ENCODE results near the gene NDC80.
"Not testable (repeated sequence)": the region's sequence is repeated elsewhere in the genome, so short reads cannot be mapped to it uniquely, and the experiment has no call there.

NDC80 gene

DNA sequence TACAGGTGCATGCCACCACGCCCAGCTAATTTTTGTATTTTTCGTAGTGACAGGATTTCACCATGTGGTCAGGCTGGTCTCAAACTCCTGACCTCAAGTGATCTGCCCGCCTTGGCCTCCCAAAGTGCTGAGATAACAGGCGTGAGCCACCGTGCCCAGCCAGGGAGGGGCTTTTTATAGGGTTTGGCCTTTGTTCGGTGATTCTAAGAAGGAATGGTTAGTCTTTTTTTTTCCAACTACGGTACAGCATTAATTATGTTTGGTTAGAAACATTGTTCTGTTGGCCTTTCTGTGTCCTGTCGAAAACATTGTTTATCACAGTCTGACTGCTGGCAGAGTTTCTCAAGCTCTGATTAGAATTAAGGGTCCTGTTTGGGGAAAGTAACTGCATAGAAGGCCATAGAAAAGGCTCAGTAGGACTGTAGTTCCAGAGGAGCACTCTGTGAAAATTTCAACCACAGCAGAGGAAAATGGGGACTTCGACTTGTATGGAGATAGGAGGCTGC lies 64.8 kb downstream of the NDC80 start:
- DNase-seq: no peak

DNA sequence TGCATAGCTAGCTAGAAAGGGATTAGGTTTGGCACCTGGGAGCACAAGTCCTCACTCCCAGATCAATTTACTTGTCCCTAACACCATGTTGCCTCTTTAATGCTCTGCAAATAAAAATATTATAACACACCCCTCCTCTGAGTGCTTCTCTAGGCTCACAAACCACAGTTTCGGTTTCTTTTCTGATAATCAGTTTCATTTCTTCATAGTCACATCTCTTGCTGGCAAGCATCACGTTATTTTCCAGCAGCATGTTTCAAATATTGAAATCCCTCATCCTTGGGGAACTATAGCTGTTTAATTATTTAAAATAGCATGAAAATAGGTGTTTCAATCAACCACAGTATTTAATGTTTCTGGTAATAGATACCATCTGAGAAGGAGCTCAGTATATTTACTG lies 70.3 kb downstream of the NDC80 start:
- DNase-seq: no peak

DNA sequence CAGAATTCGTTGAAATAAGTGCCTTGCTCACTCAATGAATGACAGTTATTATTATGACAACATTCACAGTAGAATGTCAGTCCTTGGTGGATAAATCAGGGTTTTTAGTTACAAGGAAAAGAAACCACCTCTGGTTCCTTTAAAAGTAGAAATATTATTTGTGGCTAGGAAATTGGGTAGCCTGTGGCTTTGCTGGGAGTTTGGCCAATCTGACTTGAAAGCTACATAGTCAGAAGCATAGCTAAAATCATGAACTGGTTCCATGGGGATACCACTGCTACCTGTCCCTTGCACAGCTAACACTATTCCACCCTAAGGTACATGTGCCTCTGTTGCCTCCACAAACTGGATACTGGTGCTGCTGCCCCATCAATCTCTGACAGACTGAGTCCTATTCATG lies 71.4 kb downstream of the NDC80 start:
- DNase-seq: no peak

DNA sequence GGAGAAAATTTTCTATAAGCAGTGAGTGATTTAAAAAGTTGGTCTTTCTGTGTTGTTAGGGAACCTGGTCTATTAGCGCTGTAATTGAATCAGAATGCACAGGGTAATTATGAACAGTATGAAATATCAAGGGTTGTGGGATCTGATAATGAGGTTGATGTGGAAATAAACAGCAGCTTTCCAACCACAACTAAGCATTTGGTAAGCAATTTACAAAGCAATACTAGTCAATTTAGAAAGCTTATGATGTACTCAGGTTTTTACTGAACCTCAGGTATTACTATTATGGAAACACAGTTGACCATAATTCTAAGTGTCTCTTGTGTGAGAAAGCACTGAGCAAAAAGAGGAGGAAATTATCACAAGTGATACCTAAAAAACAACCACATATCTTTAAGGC lies 73.2 kb downstream of the NDC80 start:
- no peak for DNase-seq

DNA sequence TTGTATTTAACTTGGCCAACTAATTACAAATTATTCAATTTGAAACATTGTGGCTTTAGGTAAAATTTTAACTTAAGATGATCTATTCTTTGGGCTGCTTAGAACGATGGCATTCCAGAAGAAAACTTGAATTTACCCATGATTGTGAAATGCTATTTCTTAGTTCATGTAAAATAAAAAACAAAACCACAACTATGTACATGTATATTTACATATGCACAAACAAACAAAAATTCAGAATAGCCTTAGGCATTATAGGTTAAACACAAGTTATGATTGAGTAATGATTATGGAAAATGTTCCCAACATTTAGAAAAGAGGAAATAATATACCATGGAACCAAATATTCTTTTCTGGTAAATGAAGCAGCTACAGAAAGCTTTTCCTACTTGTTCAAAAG lies 80.6 kb downstream of the NDC80 start:
- no peak for DNase-seq

DNA sequence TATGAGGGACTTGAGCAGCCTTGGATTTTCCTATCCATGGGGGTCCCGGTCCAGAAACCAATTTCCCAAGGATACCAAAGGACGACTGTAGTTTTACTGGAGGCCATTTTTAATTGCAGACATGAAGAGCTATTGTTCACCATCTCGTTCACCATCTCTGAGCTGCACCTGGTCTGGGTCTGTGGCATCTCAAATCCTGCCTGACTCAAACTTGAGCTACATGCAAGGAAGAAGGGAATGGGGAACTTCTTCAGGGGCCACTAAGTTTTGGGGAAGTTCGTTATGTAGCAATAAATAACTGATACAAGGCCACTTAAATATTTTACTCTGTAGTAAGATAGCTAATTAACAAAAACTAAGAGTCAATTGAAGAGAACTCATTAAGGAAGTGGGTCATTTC lies 82.1 kb downstream of the NDC80 start:
- no peak for DNase-seq

DNA sequence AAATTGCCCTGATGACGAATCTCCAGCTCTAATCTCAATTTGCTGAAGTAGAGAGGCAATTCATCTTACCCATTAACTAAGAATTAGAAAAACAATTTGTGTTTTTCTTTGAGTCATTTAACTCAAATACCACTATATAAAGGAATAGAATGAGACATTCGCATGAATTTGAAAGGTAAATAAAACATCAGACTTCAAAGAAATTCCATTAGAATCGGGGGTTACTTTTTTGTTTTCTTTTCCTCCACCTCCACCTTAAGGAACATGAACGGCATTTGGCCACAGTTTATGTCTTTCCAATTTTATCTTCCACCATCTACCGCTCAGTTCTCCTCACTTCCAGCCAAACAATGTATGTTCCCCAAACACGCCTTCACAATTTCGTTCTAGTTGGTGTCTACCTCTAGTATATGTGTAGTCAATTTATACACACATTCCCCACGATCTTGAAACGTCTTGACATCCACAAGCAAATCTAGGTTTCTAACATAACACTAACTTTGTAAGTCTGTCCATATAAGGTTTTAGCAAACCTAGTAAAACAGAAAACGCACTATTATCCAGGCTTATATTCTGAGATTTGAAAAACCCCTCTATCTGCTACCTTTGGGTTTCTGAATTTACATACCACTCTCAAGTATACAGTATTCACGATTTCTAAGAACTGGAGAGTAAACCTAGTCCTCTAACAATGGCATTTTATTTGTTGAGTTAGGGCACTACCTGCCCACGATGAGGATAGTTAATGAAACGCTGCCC lies 83.0 kb downstream of the NDC80 start:
- DNase-seq: no peak

DNA sequence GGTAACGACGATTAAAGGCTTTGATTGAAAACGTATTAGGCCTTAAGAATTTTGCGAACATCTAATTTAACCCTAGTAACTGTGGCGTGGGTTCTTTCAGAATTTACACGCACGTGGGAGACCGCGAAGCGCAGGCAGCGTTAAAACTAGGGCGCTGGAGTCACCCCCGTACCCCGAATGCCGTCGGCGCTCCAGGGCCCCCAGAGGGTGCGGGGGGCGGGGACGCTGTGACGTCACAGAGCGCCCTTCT lies 83.5 kb downstream of the NDC80 start:
- DNase-seq: peak; percentile 78

DNA sequence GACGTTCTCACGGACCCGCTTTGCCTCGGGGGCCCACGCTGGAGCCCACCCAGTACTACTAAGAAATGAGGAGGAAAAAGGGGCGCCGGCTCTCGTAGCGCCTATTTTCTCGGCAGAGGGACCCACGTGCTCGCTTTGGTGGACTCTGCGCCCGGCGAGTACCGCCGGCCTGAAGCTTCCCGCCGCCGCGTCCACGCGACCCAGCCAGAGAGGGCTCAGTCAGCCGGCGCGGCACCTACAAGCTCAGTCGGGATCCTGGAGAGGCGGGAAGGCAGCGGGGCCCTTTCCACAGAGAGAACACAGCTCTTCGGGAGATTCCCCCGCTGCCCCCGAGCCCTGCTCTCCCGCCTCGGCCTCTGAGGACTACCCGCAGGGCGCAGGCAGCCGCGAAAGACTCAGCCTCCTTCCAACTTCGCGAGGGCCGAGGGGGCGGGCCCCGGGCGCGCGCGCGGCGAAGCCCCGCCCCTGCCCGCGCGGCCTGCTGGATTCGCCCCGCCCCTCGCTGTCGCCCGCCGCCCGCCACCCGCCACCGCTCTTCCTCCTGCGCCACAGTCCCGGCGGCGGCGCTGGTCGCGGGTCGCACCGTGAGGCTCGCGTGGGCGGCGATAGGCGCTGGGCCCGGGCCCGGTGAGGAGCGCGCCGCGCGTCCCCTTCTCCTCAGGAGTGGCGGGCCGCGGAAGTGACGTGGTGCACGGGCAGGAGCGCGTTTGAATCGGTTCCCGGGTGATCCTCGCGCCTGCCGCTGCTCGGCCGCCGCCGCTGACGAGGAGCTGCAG lies 84.0 kb downstream of the NDC80 start, which contains the start of gene SMCHD1:
SMCHD1 (plus strand) TSS at position 549 of the 776 bp plus-strand sequence. CDS start 350 bp downstream, outside the sequence.
- peak; percentile 93 for DNase-seq

DNA sequence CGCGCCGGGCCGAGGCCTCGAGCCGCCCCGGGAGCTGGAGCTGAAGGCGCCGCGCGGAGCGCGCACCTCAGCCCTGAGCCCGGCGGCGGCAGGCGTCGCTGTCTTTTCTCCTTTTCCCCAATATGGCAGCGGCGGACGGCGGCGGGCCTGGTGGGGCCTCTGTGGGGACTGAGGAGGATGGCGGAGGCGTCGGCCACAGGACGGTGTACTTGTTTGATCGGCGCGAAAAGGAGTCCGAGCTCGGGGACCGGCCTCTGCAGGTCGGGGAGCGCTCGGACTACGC lies 84.5 kb downstream of the NDC80 start:
- no peak for DNase-seq

DNA sequence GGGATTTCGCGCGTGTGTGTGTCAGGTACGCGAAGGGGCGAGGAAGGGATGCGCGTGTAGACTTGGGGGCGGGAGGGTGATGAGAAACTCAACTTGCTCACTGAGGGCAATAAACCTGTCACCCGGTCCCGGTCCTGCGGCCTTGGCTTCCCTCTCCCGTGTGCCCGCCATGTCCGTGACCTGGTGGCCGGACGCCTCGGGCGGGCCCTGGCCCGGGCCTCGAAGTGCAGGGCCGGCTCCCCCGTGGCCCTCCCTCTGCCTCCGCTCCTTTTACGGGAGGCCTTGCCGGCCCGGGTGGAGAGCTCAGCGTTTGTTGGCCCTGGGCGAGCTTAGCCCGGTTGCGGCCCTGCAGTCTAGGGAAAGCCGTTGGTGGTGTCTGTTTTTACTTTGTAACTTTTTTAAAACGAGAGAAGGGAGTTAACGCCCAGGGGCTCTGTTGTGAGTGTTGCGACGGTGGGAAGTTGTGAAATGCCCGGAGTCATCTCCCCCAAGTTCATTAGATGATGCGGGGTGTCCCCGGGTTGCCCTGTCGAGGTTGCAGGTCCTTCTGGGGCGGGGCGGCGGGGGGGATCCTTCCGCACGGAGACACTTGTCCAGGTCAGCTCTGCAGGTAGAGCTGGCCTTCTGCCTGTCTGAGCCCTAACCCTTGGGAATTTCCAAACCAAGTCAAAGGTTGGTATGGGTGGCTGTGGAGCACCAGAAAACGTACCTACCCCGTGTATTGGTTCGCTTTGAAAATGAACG lies 85.1 kb downstream of the NDC80 start:
- peak; percentile 56 for DNase-seq

DNA sequence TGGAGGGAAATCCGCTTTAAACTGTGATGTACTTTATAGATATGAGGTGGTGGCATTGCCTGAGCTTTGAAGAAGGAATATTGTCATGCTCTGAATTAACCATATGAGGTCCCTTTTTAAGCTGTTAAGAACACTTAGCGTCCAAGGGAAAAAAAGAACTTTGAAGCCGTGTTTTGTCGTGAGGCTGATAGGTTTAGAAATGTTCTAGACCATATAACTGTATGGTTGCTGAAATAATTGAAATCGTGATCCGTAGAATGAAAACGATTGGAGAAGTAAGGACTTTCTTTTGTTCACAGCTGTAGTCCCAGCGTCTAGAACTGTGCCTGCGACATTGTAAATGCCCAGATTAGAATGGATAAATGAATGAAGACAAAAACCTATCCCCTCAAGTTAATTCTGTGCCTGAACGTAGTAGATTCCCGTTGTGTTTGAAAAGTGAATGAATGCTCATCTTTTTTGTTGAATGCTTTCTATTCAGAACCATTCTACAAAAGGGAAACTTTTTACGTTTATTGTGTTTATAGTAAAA lies 85.7 kb downstream of the NDC80 start:
- no peak for DNase-seq

DNA sequence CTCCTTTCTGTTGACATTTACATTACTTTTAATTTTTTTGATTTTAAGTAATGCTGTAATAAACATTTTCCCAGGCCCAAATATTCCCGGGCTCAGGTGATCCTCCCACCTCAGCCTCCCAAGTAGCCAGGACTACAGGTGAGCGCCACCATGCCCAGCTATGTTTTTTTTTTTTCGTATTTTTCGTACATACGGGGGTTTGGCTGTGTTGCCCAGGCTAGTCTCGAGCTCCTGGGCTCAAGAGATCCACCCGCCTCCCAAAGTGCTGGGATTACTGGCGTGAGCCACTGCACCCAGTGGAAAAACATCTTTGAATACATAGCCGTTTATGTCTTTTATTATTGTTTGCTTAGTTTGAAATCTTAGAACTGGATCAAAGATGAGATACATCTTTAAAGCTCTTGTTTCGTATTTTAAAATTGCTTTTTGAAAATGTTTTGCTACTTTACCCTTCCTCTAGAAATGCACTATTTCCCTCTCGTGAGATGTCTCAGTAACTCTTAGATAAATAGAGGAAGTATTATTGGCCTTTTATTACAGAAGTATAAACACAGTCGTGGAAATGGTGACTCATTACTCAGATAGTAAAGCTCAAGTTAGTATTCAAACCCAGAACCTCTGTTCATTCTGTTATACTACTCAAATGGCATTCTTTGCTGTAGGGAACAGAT lies 86.6 kb downstream of the NDC80 start:
- no peak for DNase-seq

DNA sequence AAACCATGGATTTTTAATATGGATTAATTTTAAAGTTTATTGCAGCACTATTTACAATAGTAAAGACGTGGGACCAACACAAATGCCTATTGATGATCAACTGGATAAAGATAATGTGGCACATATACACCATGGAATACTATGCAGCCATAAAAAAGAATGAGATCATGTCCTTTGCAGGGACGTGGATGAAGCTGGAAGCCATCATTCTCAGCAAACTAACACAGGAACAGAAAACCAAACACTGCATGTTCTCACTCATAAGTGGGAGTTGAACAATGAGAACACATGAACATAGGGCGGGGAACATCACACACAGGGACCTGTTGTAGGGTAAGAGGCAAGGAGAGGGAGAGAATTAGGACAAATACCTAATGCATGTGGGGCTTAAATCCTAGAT lies 89.5 kb downstream of the NDC80 start:
- not testable (repeated sequence) for DNase-seq

DNA sequence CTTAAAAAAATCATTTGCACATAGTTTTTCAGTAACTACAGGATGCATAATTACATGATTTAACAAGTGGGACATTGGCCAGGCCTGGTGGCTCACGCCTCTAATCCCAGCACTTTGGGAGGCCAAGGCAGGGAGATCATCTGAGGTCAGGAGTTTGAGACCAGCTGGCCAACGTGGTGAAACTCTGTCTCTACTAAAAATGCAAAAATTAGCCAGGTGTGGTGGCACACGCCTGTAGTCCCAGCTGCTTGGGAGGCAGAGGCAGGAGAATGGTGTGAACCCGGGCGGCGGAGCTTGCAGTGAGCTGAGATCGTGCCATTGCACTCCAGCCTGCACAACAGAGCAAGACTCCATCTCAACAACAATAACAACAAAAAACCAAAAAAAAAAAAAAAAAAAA lies 90.9 kb downstream of the NDC80 start:
- DNase-seq: not testable (repeated sequence)

DNA sequence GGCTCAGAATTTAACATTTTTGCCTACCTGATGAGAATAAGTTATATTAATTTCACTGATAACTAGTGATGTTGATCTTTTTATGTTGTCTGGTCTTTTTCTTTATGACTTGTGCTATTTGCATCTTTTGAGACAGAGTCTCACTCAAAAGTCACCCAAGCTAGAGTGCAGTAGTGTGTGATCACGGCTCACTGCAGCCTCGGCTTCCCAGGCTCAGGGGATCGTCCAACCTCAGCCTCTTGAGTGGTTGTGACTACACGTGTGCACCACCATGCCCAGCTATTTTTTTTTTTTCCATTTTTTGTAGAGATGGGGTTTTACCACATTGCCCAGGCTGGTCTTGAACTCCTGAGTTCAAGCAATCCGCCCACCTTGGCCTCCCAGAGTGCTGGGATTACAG lies 91.6 kb downstream of the NDC80 start:
- DNase-seq: no peak
